Neutrophil (primary cell): ENCODE results near the gene SLC26A9.

Experiments used
- H3K27ac ChIP-seq: fragments of 200-600 bp; sonication (generic); 2 replicates; pipeline ENCODE4 v1.5.1; 2016; ENCODE audit warnings: mild to moderate bottlenecking, moderate library complexity
- H3K27me3 ChIP-seq: fragments of 200-600 bp; sonication (generic); 2 replicates; pipeline ENCODE4 v1.6.0; 2016; ENCODE audit warnings: mild to moderate bottlenecking
- H3K36me3 ChIP-seq: fragments of 200-600 bp; sonication (generic); 2 replicates; pipeline ENCODE4 v1.5.1; 2017
- H3K4me1 ChIP-seq, 2 experiments: fragments of 200-600 bp in 1 of 2; sonication (generic) in 1 of 2; 1 replicate in 1 of 2; 2 replicates in 1 of 2; pipeline versions ENCODE4 v1.5.1 to v1.6.1; 2013 to 2016; ENCODE audit warnings: low read depth in 1 of 2, low read length in 1 of 2, mild to moderate bottlenecking in 1 of 2, moderate library complexity in 1 of 2; ENCODE audit not compliant: control insufficient read depth in 1 of 2, insufficient read depth in 1 of 2
- H3K4me3 ChIP-seq, 2 experiments: fragments of 200-600 bp in 1 of 2; sonication (generic) in 1 of 2; 1 replicate in 1 of 2; 2 replicates in 1 of 2; pipeline ENCODE4 v1.5.1; 2013 to 2016; ENCODE audit warnings: low read depth in 1 of 2, low read length in 1 of 2, mild to moderate bottlenecking in 1 of 2, moderate library complexity in 1 of 2
- H3K9me3 ChIP-seq: fragments of 200-600 bp; sonication (generic); 2 replicates; pipeline ENCODE4 v1.5.1; 2016
- TF ChIP-seq, protein P1 (sequence below): fragments of 200-600 bp; sonication (generic); IDR thresholded peaks from 2 replicates; pipeline ENCODE4 v1.5.1; 2016; ENCODE audit warnings: antibody characterized with exemption

Gene SLC26A9

DNA sequence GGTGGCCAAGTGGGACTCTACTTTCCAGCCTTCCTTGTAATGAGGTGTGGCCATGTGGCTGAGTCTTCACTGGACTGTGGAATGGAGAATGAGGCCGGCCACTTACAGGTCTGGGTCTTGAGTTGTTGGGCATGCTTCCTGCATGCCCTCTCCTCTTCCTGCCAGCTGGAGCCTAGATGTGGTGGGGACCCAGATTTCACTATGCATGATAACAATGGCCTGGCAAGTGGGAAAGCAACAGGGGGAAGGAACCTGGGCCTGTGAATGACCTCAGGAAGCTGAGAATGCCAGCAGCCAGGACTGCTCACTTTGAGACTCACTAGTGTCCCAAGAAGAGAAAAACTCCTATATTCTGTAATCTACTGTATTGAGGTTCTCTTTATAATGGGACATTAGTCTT, 8.5 kb upstream of the SLC26A9 start:
- TF ChIP-seq, protein P1, sequence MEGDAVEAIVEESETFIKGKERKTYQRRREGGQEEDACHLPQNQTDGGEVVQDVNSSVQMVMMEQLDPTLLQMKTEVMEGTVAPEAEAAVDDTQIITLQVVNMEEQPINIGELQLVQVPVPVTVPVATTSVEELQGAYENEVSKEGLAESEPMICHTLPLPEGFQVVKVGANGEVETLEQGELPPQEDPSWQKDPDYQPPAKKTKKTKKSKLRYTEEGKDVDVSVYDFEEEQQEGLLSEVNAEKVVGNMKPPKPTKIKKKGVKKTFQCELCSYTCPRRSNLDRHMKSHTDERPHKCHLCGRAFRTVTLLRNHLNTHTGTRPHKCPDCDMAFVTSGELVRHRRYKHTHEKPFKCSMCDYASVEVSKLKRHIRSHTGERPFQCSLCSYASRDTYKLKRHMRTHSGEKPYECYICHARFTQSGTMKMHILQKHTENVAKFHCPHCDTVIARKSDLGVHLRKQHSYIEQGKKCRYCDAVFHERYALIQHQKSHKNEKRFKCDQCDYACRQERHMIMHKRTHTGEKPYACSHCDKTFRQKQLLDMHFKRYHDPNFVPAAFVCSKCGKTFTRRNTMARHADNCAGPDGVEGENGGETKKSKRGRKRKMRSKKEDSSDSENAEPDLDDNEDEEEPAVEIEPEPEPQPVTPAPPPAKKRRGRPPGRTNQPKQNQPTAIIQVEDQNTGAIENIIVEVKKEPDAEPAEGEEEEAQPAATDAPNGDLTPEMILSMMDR: no peak
- Histone ChIP-seq H3K27ac (no peak overlapping the region), H3K36me3 (no peaks in the 10 kb centered on the region)

DNA sequence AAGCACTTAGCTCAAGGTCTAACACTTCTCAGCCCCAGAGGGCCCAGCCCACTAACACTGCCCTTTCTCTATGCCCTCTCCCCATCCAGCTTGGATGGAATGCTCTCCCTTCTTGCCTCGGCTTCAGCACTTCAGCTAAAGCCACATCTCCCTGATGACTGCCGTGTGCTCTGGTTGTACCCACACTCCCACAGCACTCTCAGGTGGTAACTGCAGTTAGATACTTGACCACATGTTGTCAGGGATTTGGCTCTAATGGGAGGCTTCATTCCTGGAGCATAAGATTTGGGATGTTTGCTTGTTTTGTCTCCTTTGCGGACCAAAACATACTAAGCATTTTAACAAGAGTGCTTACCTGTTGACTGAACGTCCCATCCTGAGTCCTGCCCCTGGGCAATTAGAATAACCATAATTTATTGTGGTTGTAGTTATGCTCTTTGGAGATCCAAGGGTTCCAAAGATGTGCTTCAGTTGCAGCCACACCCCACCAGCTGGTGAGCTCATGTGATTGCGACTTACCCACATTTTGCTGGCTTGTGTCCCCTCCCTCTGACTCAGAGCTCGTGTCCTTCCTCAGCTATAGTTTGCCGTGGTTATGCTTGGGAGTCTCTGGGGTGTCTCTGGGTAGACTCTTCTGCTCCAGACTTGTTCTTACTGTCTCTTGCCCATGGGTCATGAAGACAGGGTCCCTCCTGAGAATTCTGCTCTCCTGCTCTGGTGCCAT, 7.7 kb upstream of the SLC26A9 start:
- Histone ChIP-seq H3K36me3 (no peaks in the 10 kb centered on the region), H3K9me3 (no peaks in the 10 kb centered on the region), H3K4me1 (no peaks in the 10 kb centered on the region), H3K27ac (no peak overlapping the region), H3K4me3 (no peak overlapping the region), H3K27me3 (peaks cover 10% of the 10 kb centered on the region)
- TF ChIP-seq, protein P1: no peak

More for the DNA sequence above, 8.5 kb upstream of the SLC26A9 start:
- Histone ChIP-seq H3K9me3 (no peaks in the 10 kb centered on the region), H3K4me3 (no peak overlapping the region), H3K4me1 (no peaks in the 10 kb centered on the region), H3K27me3 (peaks cover 9% of the 10 kb centered on the region)

DNA sequence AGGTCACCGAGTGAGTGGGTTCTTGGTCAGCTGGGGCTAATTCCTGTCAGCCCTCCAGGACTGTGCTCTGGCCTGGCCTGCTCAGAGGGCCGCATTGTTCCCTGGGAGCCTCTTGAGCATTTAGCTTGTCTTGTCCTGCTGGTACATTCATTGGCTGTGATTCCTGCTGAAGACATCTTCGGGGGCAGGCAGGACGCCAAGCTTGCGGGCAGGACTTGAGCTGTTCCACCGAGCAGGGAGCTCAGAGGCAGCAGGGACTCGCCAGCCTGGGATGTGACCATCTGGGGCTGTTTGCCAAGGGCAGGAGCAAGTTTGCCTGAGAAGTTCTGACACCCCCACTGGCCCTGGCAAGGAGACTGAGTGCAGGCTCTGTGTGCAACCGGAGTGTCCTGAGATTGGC, 7.0 kb upstream of the SLC26A9 start:
- Histone ChIP-seq H3K4me3 (no peak overlapping the region), H3K4me1 (no peaks in the 10 kb centered on the region), H3K36me3 (no peaks in the 10 kb centered on the region), H3K9me3 (no peaks in the 10 kb centered on the region), H3K27me3 (peaks cover 16% of the 10 kb centered on the region), H3K27ac (no peak overlapping the region)
- TF ChIP-seq, protein P1: no peak

DNA sequence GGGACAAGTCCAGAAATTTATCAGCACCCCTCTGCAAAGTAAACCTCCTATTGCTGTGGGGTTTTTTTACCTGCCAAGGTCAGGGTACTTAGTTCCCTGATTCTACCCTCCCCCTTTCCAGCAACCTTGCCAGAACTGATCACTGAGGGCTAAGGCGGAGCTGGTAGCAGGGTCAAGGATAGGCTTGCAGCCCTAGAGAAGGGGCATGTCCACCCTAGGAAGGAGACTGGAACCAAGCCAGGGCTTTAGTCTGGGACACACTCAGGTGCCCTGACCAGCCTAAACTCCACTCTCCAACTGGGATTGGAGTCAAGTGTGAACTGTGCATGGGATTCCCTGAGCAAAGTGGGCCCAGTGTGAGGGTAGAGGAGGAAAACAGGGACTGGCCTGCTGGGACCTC, 6.5 kb upstream of the SLC26A9 start:
- H3K9me3 ChIP-seq: no peaks in the 10 kb centered on the region
- H3K27me3 ChIP-seq: peaks cover 22% of the 10 kb centered on the region
- H3K4me3 ChIP-seq: no peak overlapping the region
- no peaks in the 10 kb centered on the region for H3K4me1 ChIP-seq
- no peaks in the 10 kb centered on the region for H3K36me3 ChIP-seq
- TF ChIP-seq, protein P1: no peak
- H3K27ac ChIP-seq: no peak overlapping the region

DNA sequence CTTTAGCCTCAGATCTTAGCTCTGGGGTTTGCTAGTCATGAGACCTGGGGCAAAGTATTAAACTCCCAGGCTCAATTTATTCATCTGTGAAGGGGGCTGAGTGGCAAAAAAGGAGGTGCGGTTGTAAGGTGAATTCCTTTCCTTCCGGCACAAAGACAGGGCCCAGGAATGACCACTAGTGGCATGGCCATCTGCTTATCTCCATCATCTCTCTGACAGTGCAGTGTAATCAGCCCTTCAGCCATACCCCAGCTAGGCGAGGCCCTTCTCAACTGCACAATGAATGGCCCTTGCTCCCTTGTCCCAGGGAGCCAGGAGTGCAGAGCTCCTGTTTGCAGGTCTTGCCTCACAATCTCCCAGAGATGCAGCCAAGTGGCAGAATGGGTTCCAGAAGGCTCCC, 5.6 kb upstream of the SLC26A9 start:
- peaks cover 30% of the 10 kb centered on the region for H3K27me3 ChIP-seq
- H3K4me3 ChIP-seq: no peak overlapping the region
- H3K27ac ChIP-seq: no peak overlapping the region
- H3K9me3 ChIP-seq: no peaks in the 10 kb centered on the region
- TF ChIP-seq, protein P1: no peak
- H3K36me3 ChIP-seq: no peaks in the 10 kb centered on the region
- no peaks in the 10 kb centered on the region for H3K4me1 ChIP-seq
